ENCODE data around the gene ACBD3.
"Not testable (repeated sequence)": the region's sequence is repeated elsewhere in the genome, so short reads cannot be mapped to it uniquely, and the experiment has no call there.

ACBD3 gene

GRCh38 chr1:226204198-226204597 is 17.7 kb upstream of the ACBD3 start:
- Histone ChIP-seq H3K79me2 (ENCODE audit: control insufficient read depth, insufficient read depth, low read length, poor library complexity) (no peaks in the 10 kb centered on the region), H3K4me1 (ENCODE audit: control insufficient read depth in 1 of 2, insufficient read depth in 2 of 2, low read length in 2 of 2) (peaks cover 0 to 2% of the 10 kb centered on the region in 2 experiments), H2BK12ac (ENCODE audit: low read length) (no peak overlapping the region), H2BK5ac (ENCODE audit: low read depth, low read length, poor library complexity) (no peak overlapping the region), H2BK120ac (ENCODE audit: insufficient read depth, low read length, poor library complexity) (no peak overlapping the region), H3K27ac (ENCODE audit: low read depth, low read length) (no peak overlapping the region), H3K9me3 (ENCODE audit: insufficient read depth, low read depth, low read length) (no peaks in the 10 kb centered on the region), H4K12ac (ENCODE audit: low read depth, low read length) (no peak overlapping the region), H2AK5ac (ENCODE audit: low read length) (no peak overlapping the region), H4K8ac (ENCODE audit: low read depth, low read length) (no peak overlapping the region), H4K91ac (ENCODE audit: low read depth, low read length) (no peak overlapping the region), H3K4me3 (ENCODE audit: low read depth, low read length) (no peak overlapping the region), H3K36me3 (ENCODE audit: control insufficient read depth in 1 of 2, insufficient read depth in 2 of 2, low read length in 2 of 2) (no peaks in the 10 kb centered on the region), H3K4ac (ENCODE audit: low read depth, low read length) (no peak overlapping the region), H3K79me1 (ENCODE audit: low read length) (no peaks in the 10 kb centered on the region), H3K23ac (ENCODE audit: low read length) (no peak overlapping the region), H2AFZ (ENCODE audit: insufficient read depth, low read length, poor library complexity) (no peak overlapping the region), H3K18ac (ENCODE audit: low read length) (no peak overlapping the region), H3K27me3 (ENCODE audit: insufficient read depth, low read length) (no peaks in the 10 kb centered on the region), H3K4me2 (ENCODE audit: low read length) (no peak overlapping the region), H3K9ac (ENCODE audit: low read length) (no peak overlapping the region), H3K14ac (ENCODE audit: low read length) (no peak overlapping the region)
- DNase-seq = no peak

GRCh38 chr1:226203655-226204054 is 17.1 kb upstream of the ACBD3 start:
- Histone ChIP-seq H3K79me1 (ENCODE audit: low read length) (no peaks in the 10 kb centered on the region), H4K8ac (ENCODE audit: low read depth, low read length) (no peak overlapping the region), H2BK12ac (ENCODE audit: low read length) (no peak overlapping the region), H2BK120ac (ENCODE audit: insufficient read depth, low read length, poor library complexity) (no peak overlapping the region), H3K23ac (ENCODE audit: low read length) (no peak overlapping the region), H3K27ac (ENCODE audit: low read depth, low read length) (no peak overlapping the region), H3K4me2 (ENCODE audit: low read length) (no peak overlapping the region), H3K27me3 (ENCODE audit: insufficient read depth, low read length) (no peaks in the 10 kb centered on the region), H3K18ac (ENCODE audit: low read length) (no peak overlapping the region), H2BK5ac (ENCODE audit: low read depth, low read length, poor library complexity) (no peak overlapping the region), H3K4ac (ENCODE audit: low read depth, low read length) (no peak overlapping the region), H4K12ac (ENCODE audit: low read depth, low read length) (no peak overlapping the region), H3K4me1 (ENCODE audit: control insufficient read depth in 1 of 2, insufficient read depth in 2 of 2, low read length in 2 of 2) (peaks cover 0 to 2% of the 10 kb centered on the region in 2 experiments), H2AK5ac (ENCODE audit: low read length) (no peak overlapping the region), H2AFZ (ENCODE audit: insufficient read depth, low read length, poor library complexity) (no peak overlapping the region), H3K79me2 (ENCODE audit: control insufficient read depth, insufficient read depth, low read length, poor library complexity) (no peaks in the 10 kb centered on the region), H3K36me3 (ENCODE audit: control insufficient read depth in 1 of 2, insufficient read depth in 2 of 2, low read length in 2 of 2) (no peaks in the 10 kb centered on the region), H3K9me3 (ENCODE audit: insufficient read depth, low read depth, low read length) (no peaks in the 10 kb centered on the region), H3K9ac (ENCODE audit: low read length) (no peak overlapping the region), H3K4me3 (ENCODE audit: low read depth, low read length) (no peak overlapping the region), H3K14ac (ENCODE audit: low read length) (no peak overlapping the region), H4K91ac (ENCODE audit: low read depth, low read length) (no peak overlapping the region)
- no CpG with 5 or more reads among the region's 4 CpGs for WGBS (ENCODE audit: extremely low coverage, insufficient coverage, insufficient read length)
- DNase-seq = no peak

DNA sequence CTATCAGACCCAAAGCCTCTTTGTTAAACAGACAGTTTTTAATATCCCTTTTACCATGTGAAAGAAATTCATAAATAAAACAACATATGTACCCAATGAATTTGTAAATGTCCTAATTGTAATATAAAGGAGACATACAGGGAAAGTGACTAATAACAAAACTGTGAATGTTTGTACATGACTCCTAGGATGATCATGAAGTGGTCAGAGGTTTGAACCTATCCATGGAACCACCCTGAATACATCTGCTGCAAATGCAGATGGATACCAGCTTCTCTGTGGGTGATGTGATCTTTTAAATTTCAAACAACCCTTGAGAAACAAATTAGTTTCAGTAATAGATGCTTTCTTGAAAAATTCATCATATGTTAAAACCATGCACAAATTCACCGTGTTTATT is 16.7 kb upstream of the ACBD3 start:
- peaks cover 0 to 2% of the 10 kb centered on the region in 2 experiments for H3K4me1 ChIP-seq (ENCODE audit: control insufficient read depth in 1 of 2, insufficient read depth in 2 of 2, low read length in 2 of 2)
- no peak overlapping the region for H2BK120ac ChIP-seq (ENCODE audit: insufficient read depth, low read length, poor library complexity)
- no peak overlapping the region for H3K27ac ChIP-seq (ENCODE audit: low read depth, low read length)
- H3K79me1 ChIP-seq (ENCODE audit: low read length) = no peaks in the 10 kb centered on the region
- no peaks in the 10 kb centered on the region for H3K79me2 ChIP-seq (ENCODE audit: control insufficient read depth, insufficient read depth, low read length, poor library complexity)
- H4K91ac ChIP-seq (ENCODE audit: low read depth, low read length) = no peak overlapping the region
- H3K4me2 ChIP-seq (ENCODE audit: low read length) = no peak overlapping the region
- no peaks in the 10 kb centered on the region for H3K36me3 ChIP-seq (ENCODE audit: control insufficient read depth in 1 of 2, insufficient read depth in 2 of 2, low read length in 2 of 2)
- DNase-seq = no peak
- H2AK5ac ChIP-seq (ENCODE audit: low read length) = no peak overlapping the region
- WGBS (ENCODE audit: extremely low coverage, insufficient coverage, insufficient read length) = no CpG with 5 or more reads among the region's 1 CpG
- H3K9ac ChIP-seq (ENCODE audit: low read length) = no peak overlapping the region
- no peak overlapping the region for H2BK12ac ChIP-seq (ENCODE audit: low read length)
- H3K27me3 ChIP-seq (ENCODE audit: insufficient read depth, low read length) = no peaks in the 10 kb centered on the region
- no peak overlapping the region for H3K4me3 ChIP-seq (ENCODE audit: low read depth, low read length)
- no peak overlapping the region for H3K18ac ChIP-seq (ENCODE audit: low read length)
- H4K12ac ChIP-seq (ENCODE audit: low read depth, low read length) = no peak overlapping the region
- no peak overlapping the region for H4K8ac ChIP-seq (ENCODE audit: low read depth, low read length)
- no peak overlapping the region for H3K4ac ChIP-seq (ENCODE audit: low read depth, low read length)
- H3K9me3 ChIP-seq (ENCODE audit: insufficient read depth, low read depth, low read length) = no peaks in the 10 kb centered on the region
- H3K23ac ChIP-seq (ENCODE audit: low read length) = no peak overlapping the region
- H2BK5ac ChIP-seq (ENCODE audit: low read depth, low read length, poor library complexity) = no peak overlapping the region
- no peak overlapping the region for H3K14ac ChIP-seq (ENCODE audit: low read length)
- H2AFZ ChIP-seq (ENCODE audit: insufficient read depth, low read length, poor library complexity) = no peak overlapping the region

DNA sequence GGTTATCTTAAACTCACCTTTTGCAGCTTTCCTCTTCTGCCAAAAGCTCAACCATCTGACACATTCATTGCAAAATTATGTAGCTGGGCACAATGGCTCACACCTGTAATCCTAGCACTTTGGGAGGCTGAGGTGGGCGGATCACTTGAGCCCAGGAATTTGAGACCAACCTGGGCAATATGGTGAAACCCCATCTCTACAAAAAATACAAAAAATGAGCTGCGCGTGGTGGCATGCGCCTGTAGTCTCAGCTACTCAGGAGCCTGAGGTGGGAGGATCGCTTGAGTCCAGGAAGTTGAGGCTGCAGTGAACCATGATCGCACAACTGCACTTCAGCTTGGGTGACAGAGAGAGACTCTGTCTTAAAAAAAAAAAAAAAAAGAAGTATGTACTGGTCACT is 16.1 kb upstream of the ACBD3 start:
- H3K4me3 ChIP-seq (ENCODE audit: low read depth, low read length); DNase-seq; H4K8ac ChIP-seq (ENCODE audit: low read depth, low read length); H3K23ac ChIP-seq (ENCODE audit: low read length); H3K4ac ChIP-seq (ENCODE audit: low read depth, low read length); H2BK5ac ChIP-seq (ENCODE audit: low read depth, low read length, poor library complexity); H3K27me3 ChIP-seq (ENCODE audit: insufficient read depth, low read length); H3K27ac ChIP-seq (ENCODE audit: low read depth, low read length); H4K91ac ChIP-seq (ENCODE audit: low read depth, low read length); H3K79me1 ChIP-seq (ENCODE audit: low read length); H3K18ac ChIP-seq (ENCODE audit: low read length); H2BK120ac ChIP-seq (ENCODE audit: insufficient read depth, low read length, poor library complexity); H2AK5ac ChIP-seq (ENCODE audit: low read length); H3K9me3 ChIP-seq (ENCODE audit: insufficient read depth, low read depth, low read length); H2AFZ ChIP-seq (ENCODE audit: insufficient read depth, low read length, poor library complexity); H3K79me2 ChIP-seq (ENCODE audit: control insufficient read depth, insufficient read depth, low read length, poor library complexity); H3K36me3 ChIP-seq (ENCODE audit: control insufficient read depth in 1 of 2, insufficient read depth in 2 of 2, low read length in 2 of 2); H4K12ac ChIP-seq (ENCODE audit: low read depth, low read length); H2BK12ac ChIP-seq (ENCODE audit: low read length); H3K4me2 ChIP-seq (ENCODE audit: low read length); H3K4me1 ChIP-seq (ENCODE audit: control insufficient read depth in 1 of 2, insufficient read depth in 2 of 2, low read length in 2 of 2); H3K14ac ChIP-seq (ENCODE audit: low read length); H3K9ac ChIP-seq (ENCODE audit: low read length): not testable (repeated sequence)
- no CpG with 5 or more reads among the region's 6 CpGs for WGBS (ENCODE audit: extremely low coverage, insufficient coverage, insufficient read length)

All from trophoblast cell (in vitro differentiated cells and primary cell).